Measurements from ENCODE around the gene TESMIN. TPM values are rescaled to one million over a fixed set of nuclear protein-coding genes. Genes with fewer than 3 reads are reported as not detected.

Gene TESMIN
- total RNA-seq, 1 experiment from 2014 or later = 45.2 TPM

GRCh38 chr11:68722143-68722542 is 29.2 kb downstream of the TESMIN start:
- no peak overlapping the region for H4K91ac ChIP-seq (ENCODE audit: insufficient read length, low read depth, low read length)
- peaks cover 6 to 9% of the 10 kb centered on the region in 2 experiments for H3K4me1 Mint-ChIP-seq
- H3K79me1 ChIP-seq (ENCODE audit: insufficient read depth, low read depth, low read length, poor library complexity, severe bottlenecking) = no peaks in the 10 kb centered on the region
- H3K23ac ChIP-seq (ENCODE audit: insufficient read length, low read depth, low read length) = no peak overlapping the region
- no peak overlapping the region for H3K14ac ChIP-seq (ENCODE audit: insufficient read depth, low read length)
- H3K56ac ChIP-seq (ENCODE audit: insufficient read length, low read depth, low read length) = no peak overlapping the region
- no peak overlapping the region for H3K27ac Mint-ChIP-seq
- no peaks in the 10 kb centered on the region for H3K79me2 ChIP-seq (ENCODE audit: insufficient read depth, low read length)
- no peak overlapping the region for H3K18ac ChIP-seq (ENCODE audit: insufficient read length, low read depth, low read length)
- H3K27ac ChIP-seq (ENCODE audit: insufficient read length, low read depth, low read length) = no peak overlapping the region
- H3K9me3 Mint-ChIP-seq = peaks cover 10 to 12% of the 10 kb centered on the region in 2 experiments
- H3K23me2 ChIP-seq (ENCODE audit: insufficient read length, low read depth, low read length, poor library complexity, severe bottlenecking) = no peaks in the 10 kb centered on the region
- no peaks in the 10 kb centered on the region for H3K27me3 ChIP-seq (ENCODE audit: insufficient read depth, low read length)
- H3K4me1 ChIP-seq (ENCODE audit: insufficient read depth, low read length) = no peaks in the 10 kb centered on the region; the same call in 1 of the 2 replicates
- no peaks in the 10 kb centered on the region for H3K9me3 ChIP-seq (ENCODE audit: control insufficient read depth, low read depth, low read length)
- H4K20me1 ChIP-seq (ENCODE audit: control insufficient read depth, insufficient read depth, insufficient read length) = no peaks in the 10 kb centered on the region
- no CpG with 5 or more reads among the region's 1 CpG for WGBS (ENCODE audit: extremely low coverage, insufficient read length, low lambda C conversion rate)
- no peak overlapping the region for H2BK20ac ChIP-seq (ENCODE audit: low read depth, low read length, poor library complexity, severe bottlenecking)
- H2BK15ac ChIP-seq (ENCODE audit: low read depth, low read length) = no peak overlapping the region
- H3K4ac ChIP-seq (ENCODE audit: low read depth, low read length) = no peak overlapping the region
- H3T11ph ChIP-seq (ENCODE audit: low read length) = no peak overlapping the region
- no peak overlapping the region for H3K4me2 ChIP-seq (ENCODE audit: insufficient read depth, insufficient read length, low read length)
- no peak overlapping the region for H4K5ac ChIP-seq (ENCODE audit: insufficient read length, low read depth, low read length)
- no peaks in the 10 kb centered on the region for H3K27me3 Mint-ChIP-seq (ENCODE audit: low read depth)
- no peak overlapping the region for H2BK5ac ChIP-seq (ENCODE audit: insufficient read length, low read length)
- H2AFZ ChIP-seq (ENCODE audit: low read length) = no peak overlapping the region
- H2AK5ac ChIP-seq (ENCODE audit: insufficient read length, low read length) = no peak overlapping the region
- H2BK120ac ChIP-seq (ENCODE audit: low read depth, low read length, poor library complexity, severe bottlenecking) = no peak overlapping the region
- H3K36me3 Mint-ChIP-seq (ENCODE audit: insufficient read depth in 1 of 3, low read depth in 3 of 3) = peaks cover 0 to 5% (median 3%) of the 10 kb centered on the region in 3 experiments; a peak in 3 of 7 replicates
- no peak overlapping the region for H3K4me3 Mint-ChIP-seq
- TF ChIP-seq, protein P1, sequence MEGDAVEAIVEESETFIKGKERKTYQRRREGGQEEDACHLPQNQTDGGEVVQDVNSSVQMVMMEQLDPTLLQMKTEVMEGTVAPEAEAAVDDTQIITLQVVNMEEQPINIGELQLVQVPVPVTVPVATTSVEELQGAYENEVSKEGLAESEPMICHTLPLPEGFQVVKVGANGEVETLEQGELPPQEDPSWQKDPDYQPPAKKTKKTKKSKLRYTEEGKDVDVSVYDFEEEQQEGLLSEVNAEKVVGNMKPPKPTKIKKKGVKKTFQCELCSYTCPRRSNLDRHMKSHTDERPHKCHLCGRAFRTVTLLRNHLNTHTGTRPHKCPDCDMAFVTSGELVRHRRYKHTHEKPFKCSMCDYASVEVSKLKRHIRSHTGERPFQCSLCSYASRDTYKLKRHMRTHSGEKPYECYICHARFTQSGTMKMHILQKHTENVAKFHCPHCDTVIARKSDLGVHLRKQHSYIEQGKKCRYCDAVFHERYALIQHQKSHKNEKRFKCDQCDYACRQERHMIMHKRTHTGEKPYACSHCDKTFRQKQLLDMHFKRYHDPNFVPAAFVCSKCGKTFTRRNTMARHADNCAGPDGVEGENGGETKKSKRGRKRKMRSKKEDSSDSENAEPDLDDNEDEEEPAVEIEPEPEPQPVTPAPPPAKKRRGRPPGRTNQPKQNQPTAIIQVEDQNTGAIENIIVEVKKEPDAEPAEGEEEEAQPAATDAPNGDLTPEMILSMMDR (conservative IDR thresholded peaks at IDR 0.05) = no peak
- H3K9ac ChIP-seq (ENCODE audit: extremely low read depth, insufficient read length, low read length) = no peak overlapping the region
- DNase-seq = no peak
- H4K8ac ChIP-seq (replicated peaks; ENCODE audit: insufficient read length, low read depth, low read length) = no peak overlapping the region
- no peak overlapping the region for H2BK12ac ChIP-seq (ENCODE audit: insufficient read length, low read depth, low read length)
